HepG2 (cell line): ENCODE results near the gene EGFR. TPM values are rescaled to one million over a fixed set of nuclear protein-coding genes. Genes with fewer than 3 reads are reported as not detected.

Source experiments
- ARID5B ChIP-seq: IDR thresholded peaks from 2 replicates; pipeline ENCODE4 v1.4.0; 2020; ENCODE audit warnings: mild to moderate bottlenecking, missing genetic modification reagents
- ATF2 ChIP-seq: sonication (generic); formaldehyde crosslinking; IDR thresholded peaks from 2 replicates; pipeline ENCODE4 v1.4.0; 2020; ENCODE audit warnings: missing genetic modification reagents
- BHLHE40 ChIP-seq: IDR thresholded peaks from 2 replicates; pipeline ENCODE4 v1.6.1; 2011; ENCODE audit warnings: low read length, improper control_type of control experiment
- CCDC6 ChIP-seq: sonication (generic); formaldehyde crosslinking; IDR thresholded peaks from 2 replicates; pipeline ENCODE4 v1.8.1; 2022; ENCODE audit warnings: mild to moderate bottlenecking, missing genetic modification reagents, moderate library complexity
- DBP ChIP-seq: sonication (generic); formaldehyde crosslinking; IDR thresholded peaks from 2 replicates; pipeline ENCODE4 v1.4.0; 2020; ENCODE audit warnings: missing genetic modification reagents; ENCODE audit errors: not compliant biosample characterization
- MEF2D ChIP-seq: sonication (generic); formaldehyde crosslinking; IDR thresholded peaks from 2 replicates; pipeline ENCODE4 v1.5.1; 2020; ENCODE audit warnings: mild to moderate bottlenecking, missing genetic modification reagents
- SMC3 ChIP-seq: IDR thresholded peaks from 2 replicates; pipeline ENCODE4 v1.6.1; 2011; ENCODE audit warnings: low read length, improper control_type of control experiment
- TEAD3 ChIP-seq: optimal IDR thresholded peaks from 2 replicates; pipeline ENCODE3; 2016; ENCODE audit warnings: borderline replicate concordance
- TFDP2 ChIP-seq: sonication (generic); formaldehyde crosslinking; IDR thresholded peaks from 2 replicates; pipeline ENCODE4 v1.4.0; 2020; ENCODE audit warnings: missing genetic modification reagents
- ZBTB42 ChIP-seq: sonication (generic); formaldehyde crosslinking; IDR thresholded peaks from 2 replicates; pipeline ENCODE4 v1.5.0; 2020; ENCODE audit warnings: mild to moderate bottlenecking, missing genetic modification reagents
- ZNF512B ChIP-seq: sonication (generic); formaldehyde crosslinking; IDR thresholded peaks from 2 replicates; pipeline ENCODE4 v1.5.1; 2020; ENCODE audit warnings: missing genetic modification reagents, mild to moderate bottlenecking, borderline replicate concordance
- ZNF687 ChIP-seq: sonication (generic); formaldehyde crosslinking; IDR thresholded peaks from 2 replicates; pipeline ENCODE4 v1.5.1; 2020; ENCODE audit warnings: mild to moderate bottlenecking, missing genetic modification reagents, moderate library complexity
- polyA plus RNA-seq, 8 experiments: library from polyadenylated mRNA; depleted of rRNA in 3 of 8; stranded (reverse) in 7 of 8; unstranded in 1 of 8; fragments of >200 nt; fragmentation: Illumina TruSeq in 4 of 8; extraction: Trizol in 4 of 8; gene quantifications; 2 replicates each; pipeline versions ENCODE4 v1.2.1 to v1.2.3, GENCODE V29; 2011 to 2016; ENCODE audit warnings: low read depth in 4 of 8, missing spikeins in 1 of 8, mixed read lengths in 1 of 8; ENCODE audit not compliant: insufficient read depth in 1 of 8
- total RNA-seq, 5 experiments: library from RNA; depleted of rRNA; stranded (reverse); fragments of >200 nt; fragmentation: Illumina TruSeq; extraction: Trizol; gene quantifications; 2 replicates each; pipeline ENCODE4 v1.2.3, GENCODE V29; 2016; ENCODE audit warnings: low read depth in 1 of 5

Gene EGFR
- total and polyA plus RNA-seq, 2 of the 13 experiments (the other 11 are each of a cell fraction or from before 2014, with no cell fraction given) = 7.0 to 10.0 TPM

- TF ChIP-seq DBP (peak; percentile 44), TFDP2 (CRISPR knock-in tag) (peak; percentile 67), BHLHE40 (peak; percentile 52), MEF2D (CRISPR knock-in tag) (peak; percentile 74), ZBTB42 (CRISPR knock-in tag) (0 out of 2 replicates have a peak, but pooled peaks have one; percentile 20), TEAD3 (CRISPR knock-in tag) (peak; percentile 75), ZNF687 (CRISPR knock-in tag) (peak; percentile 15; the same call in 1 of the 2 replicates), ZNF512B (CRISPR knock-in tag) (0 out of 2 replicates have a peak, but pooled peaks have one; percentile 46), ATF2 (CRISPR knock-in tag) (peak; percentile 39; the same call in 1 of the 2 replicates), CCDC6 (CRISPR knock-in tag) (0 out of 2 replicates have a peak, but pooled peaks have one; percentile 58), ARID5B (peak; percentile 48; the same call in 1 of the 2 replicates), SMC3 (peak; percentile 50; the same call in 1 of the 2 replicates)
Observed at GRCh38 chr7:55255496-55256445, 237.0 kb downstream of the EGFR start (continued).
